HepG2 (cell line): Measurements from ENCODE around the gene HLA-F. TPM values are rescaled to one million over a fixed set of nuclear protein-coding genes. Genes with fewer than 3 reads are reported as not detected.

ENCODE experiments used
- ADNP ChIP-seq: sonication (generic); formaldehyde crosslinking; IDR thresholded peaks from 2 replicates; pipeline ENCODE4 v1.4.0; 2020; ENCODE audit warnings: missing genetic modification reagents
- CBX2 ChIP-seq, 2 experiments: fragments of 200-600 bp in 1 of 2; sonication (generic); formaldehyde crosslinking in 1 of 2; IDR thresholded peaks; 2 replicates each; pipeline versions ENCODE4 v1.7.0 to v1.8.1; 2018 to 2022; ENCODE audit warnings: low read depth in 2 of 2, low read length in 1 of 2, mild to moderate bottlenecking in 1 of 2, missing genetic modification reagents in 1 of 2
- MED8 ChIP-seq: sonication (generic); formaldehyde crosslinking; IDR thresholded peaks from 2 replicates; pipeline ENCODE4 v1.8.1; 2023; ENCODE audit warnings: mild to moderate bottlenecking, missing genetic modification reagents; ENCODE audit not compliant: insufficient replicate concordance
- PRPF4 ChIP-seq: fragments of 200-400 bp; formaldehyde crosslinking; IDR thresholded peaks from 2 replicates; pipeline ENCODE4 v1.6.1; 2016; ENCODE audit warnings: low read length, low read depth; ENCODE audit not compliant: poor library complexity, severe bottlenecking
- RCOR2 ChIP-seq: IDR thresholded peaks from 2 replicates; pipeline ENCODE4 v1.6.1; 2016; ENCODE audit warnings: missing biosample characterization, missing genetic modification reagents
- SOX6 ChIP-seq, 2 experiments: fragments of 450-650 bp in 1 of 2; sonication (generic) in 1 of 2; formaldehyde crosslinking in 1 of 2; IDR thresholded peaks; 2 replicates each; pipeline versions ENCODE4 v1.4.0 to v1.6.1; 2017 to 2020; ENCODE audit warnings: antibody characterized with exemption in 1 of 2, mild to moderate bottlenecking in 1 of 2, missing genetic modification reagents in 1 of 2
- TAF1 ChIP-seq: sonication (generic); formaldehyde crosslinking; IDR thresholded peaks from 2 replicates; pipeline ENCODE4 v1.4.0; 2020; ENCODE audit warnings: missing genetic modification reagents
- TSC22D2 ChIP-seq: sonication (generic); formaldehyde crosslinking; IDR thresholded peaks from 2 replicates; pipeline ENCODE4 v1.5.1; 2020; ENCODE audit warnings: missing genetic modification reagents, mild to moderate bottlenecking, borderline replicate concordance
- ZNF292 ChIP-seq: sonication (generic); formaldehyde crosslinking; IDR thresholded peaks from 2 replicates; pipeline ENCODE4 v1.8.1; 2022; ENCODE audit warnings: mild to moderate bottlenecking, low read depth, missing genetic modification reagents, borderline replicate concordance
- ZNF709 ChIP-seq: sonication (generic); formaldehyde crosslinking; IDR thresholded peaks from 2 replicates; pipeline ENCODE4 v1.5.0; 2020; ENCODE audit warnings: mild to moderate bottlenecking, missing genetic modification reagents
- polyA plus RNA-seq, 8 experiments: library from polyadenylated mRNA; depleted of rRNA in 3 of 8; stranded (reverse) in 7 of 8; unstranded in 1 of 8; fragments of >200 nt; fragmentation: Illumina TruSeq in 4 of 8; extraction: Trizol in 4 of 8; gene quantifications; 2 replicates each; pipeline versions ENCODE4 v1.2.1 to v1.2.3, GENCODE V29; 2011 to 2016; ENCODE audit warnings: low read depth in 4 of 8, missing spikeins in 1 of 8, mixed read lengths in 1 of 8; ENCODE audit not compliant: insufficient read depth in 1 of 8
- total RNA-seq, 5 experiments: library from RNA; depleted of rRNA; stranded (reverse); fragments of >200 nt; fragmentation: Illumina TruSeq; extraction: Trizol; gene quantifications; 2 replicates each; pipeline ENCODE4 v1.2.3, GENCODE V29; 2016; ENCODE audit warnings: low read depth in 1 of 5
- TF ChIP-seq, protein P1 (sequence below): sonication (generic); formaldehyde crosslinking; IDR thresholded peaks from 2 replicates; pipeline ENCODE4 v1.4.0; 2020; ENCODE audit warnings: missing genetic modification reagents
- TF ChIP-seq, protein P2 (sequence below): sonication (generic); formaldehyde crosslinking; IDR thresholded peaks from 2 replicates; pipeline ENCODE4 v1.5.0; 2020; ENCODE audit warnings: missing genetic modification reagents, mild to moderate bottlenecking, borderline replicate concordance
- TF ChIP-seq, protein P3 (sequence below): fragments of 450-650 bp; IDR thresholded peaks from 2 replicates; pipeline ENCODE4 v1.6.1; 2017; ENCODE audit warnings: mild to moderate bottlenecking
- TF ChIP-seq, protein P4 (sequence below): sonication (generic); formaldehyde crosslinking; IDR thresholded peaks from 2 replicates; pipeline ENCODE4 v1.5.0; 2020; ENCODE audit warnings: mild to moderate bottlenecking, missing genetic modification reagents, moderate library complexity
- TF ChIP-seq, protein P5 (sequence below), 2 experiments: fragments of 450-650 bp in 1 of 2; sonication (generic) in 1 of 2; formaldehyde crosslinking; IDR thresholded peaks; 2 replicates each; pipeline versions ENCODE4 v1.5.0 to v1.8.0; 2020 to 2022; ENCODE audit warnings: mild to moderate bottlenecking in 1 of 2, missing genetic modification reagents in 1 of 2
- TF ChIP-seq, protein P6 (sequence below): sonication (generic); formaldehyde crosslinking; IDR thresholded peaks from 2 replicates; pipeline ENCODE4 v1.8.0; 2022; ENCODE audit warnings: mild to moderate bottlenecking, missing genetic modification reagents

Gene HLA-F
- total and polyA plus RNA-seq, 2 of the 13 experiments (the other 11 are each of a cell fraction or from before 2014, with no cell fraction given), result 6.0 to 6.1 TPM

DNA sequence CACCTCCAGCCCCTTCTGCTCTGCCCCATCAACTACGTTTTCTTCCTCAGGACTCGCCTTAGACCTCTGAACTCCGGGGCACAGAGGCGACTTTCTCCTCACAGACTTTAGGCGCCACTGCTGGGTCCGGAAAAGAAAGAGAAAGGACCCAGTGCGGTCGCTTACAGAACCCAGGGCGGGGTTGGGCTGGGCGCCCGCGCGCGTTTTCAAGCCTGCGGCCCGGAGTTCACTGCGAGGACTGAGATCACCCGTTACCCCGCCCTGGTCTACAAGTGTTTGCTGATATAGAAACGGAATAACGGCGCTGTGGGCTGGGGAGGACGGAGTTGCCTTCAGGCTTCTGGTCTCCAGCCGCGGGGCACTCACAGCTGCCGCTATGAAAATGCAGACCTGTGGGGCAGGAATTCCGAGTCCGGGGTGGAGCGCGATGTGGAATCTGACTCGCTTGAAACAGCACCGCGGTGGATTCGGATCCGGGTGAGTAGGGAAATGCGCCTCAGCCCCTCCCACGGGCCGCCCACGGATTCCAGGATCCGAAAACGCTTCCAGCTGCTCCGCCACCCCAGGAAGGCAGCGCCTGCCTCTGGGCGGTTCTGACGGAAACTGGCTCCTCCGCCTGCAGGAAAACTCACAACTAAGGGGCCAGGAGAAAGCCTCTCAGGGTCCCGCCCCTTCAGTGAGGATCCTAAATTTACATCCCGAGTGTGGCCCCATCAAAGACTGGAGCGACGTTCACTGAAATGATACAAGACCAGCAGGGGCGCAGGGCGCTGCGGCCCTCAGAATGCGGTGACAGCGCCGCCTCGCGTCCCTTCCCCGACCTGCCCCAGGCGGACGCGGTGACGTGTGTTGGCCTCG lies 29.4 kb downstream of the HLA-F start (continued):
- peak; percentile 35; the same call in 1 of the 2 replicates for TF ChIP-seq RCOR2 (CRISPR knock-in tag)
- TF ChIP-seq, protein P1, sequence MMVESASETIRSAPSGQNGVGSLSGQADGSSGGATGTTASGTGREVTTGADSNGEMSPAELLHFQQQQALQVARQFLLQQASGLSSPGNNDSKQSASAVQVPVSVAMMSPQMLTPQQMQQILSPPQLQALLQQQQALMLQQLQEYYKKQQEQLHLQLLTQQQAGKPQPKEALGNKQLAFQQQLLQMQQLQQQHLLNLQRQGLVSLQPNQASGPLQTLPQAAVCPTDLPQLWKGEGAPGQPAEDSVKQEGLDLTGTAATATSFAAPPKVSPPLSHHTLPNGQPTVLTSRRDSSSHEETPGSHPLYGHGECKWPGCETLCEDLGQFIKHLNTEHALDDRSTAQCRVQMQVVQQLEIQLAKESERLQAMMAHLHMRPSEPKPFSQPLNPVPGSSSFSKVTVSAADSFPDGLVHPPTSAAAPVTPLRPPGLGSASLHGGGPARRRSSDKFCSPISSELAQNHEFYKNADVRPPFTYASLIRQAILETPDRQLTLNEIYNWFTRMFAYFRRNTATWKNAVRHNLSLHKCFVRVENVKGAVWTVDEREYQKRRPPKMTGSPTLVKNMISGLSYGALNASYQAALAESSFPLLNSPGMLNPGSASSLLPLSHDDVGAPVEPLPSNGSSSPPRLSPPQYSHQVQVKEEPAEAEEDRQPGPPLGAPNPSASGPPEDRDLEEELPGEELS, result no peak
- TF ChIP-seq, protein P2, sequence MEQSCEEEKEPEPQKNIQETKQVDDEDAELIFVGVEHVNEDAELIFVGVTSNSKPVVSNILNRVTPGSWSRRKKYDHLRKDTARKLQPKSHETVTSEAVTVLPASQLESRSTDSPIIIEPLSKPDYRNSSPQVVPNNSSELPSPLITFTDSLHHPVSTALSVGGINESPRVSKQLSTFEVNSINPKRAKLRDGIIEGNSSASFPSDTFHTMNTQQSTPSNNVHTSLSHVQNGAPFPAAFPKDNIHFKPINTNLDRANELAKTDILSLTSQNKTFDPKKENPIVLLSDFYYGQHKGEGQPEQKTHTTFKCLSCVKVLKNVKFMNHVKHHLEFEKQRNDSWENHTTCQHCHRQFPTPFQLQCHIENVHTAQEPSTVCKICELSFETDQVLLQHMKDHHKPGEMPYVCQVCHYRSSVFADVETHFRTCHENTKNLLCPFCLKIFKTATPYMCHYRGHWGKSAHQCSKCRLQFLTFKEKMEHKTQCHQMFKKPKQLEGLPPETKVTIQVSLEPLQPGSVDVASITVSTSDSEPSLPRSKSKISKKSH (CRISPR knock-in tag), result no peak
- TF ChIP-seq SOX6 (IDR thresholded peaks at IDR 0.05), result no peak
- TF ChIP-seq SOX6 (CRISPR knock-in tag; IDR thresholded peaks at IDR 0.05), result no peak
- no peak for TF ChIP-seq CBX2 (IDR thresholded peaks at IDR 0.05; ENCODE audit: low read depth, low read length)
- no peak for TF ChIP-seq CBX2 (CRISPR knock-in tag; IDR thresholded peaks at IDR 0.05; ENCODE audit: low read depth)
- no peak for TF ChIP-seq MED8 (CRISPR knock-in tag)
- TF ChIP-seq, protein P3, sequence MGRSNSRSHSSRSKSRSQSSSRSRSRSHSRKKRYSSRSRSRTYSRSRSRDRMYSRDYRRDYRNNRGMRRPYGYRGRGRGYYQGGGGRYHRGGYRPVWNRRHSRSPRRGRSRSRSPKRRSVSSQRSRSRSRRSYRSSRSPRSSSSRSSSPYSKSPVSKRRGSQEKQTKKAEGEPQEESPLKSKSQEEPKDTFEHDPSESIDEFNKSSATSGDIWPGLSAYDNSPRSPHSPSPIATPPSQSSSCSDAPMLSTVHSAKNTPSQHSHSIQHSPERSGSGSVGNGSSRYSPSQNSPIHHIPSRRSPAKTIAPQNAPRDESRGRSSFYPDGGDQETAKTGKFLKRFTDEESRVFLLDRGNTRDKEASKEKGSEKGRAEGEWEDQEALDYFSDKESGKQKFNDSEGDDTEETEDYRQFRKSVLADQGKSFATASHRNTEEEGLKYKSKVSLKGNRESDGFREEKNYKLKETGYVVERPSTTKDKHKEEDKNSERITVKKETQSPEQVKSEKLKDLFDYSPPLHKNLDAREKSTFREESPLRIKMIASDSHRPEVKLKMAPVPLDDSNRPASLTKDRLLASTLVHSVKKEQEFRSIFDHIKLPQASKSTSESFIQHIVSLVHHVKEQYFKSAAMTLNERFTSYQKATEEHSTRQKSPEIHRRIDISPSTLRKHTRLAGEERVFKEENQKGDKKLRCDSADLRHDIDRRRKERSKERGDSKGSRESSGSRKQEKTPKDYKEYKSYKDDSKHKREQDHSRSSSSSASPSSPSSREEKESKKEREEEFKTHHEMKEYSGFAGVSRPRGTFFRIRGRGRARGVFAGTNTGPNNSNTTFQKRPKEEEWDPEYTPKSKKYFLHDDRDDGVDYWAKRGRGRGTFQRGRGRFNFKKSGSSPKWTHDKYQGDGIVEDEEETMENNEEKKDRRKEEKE, result no peak
- peak; percentile 69; the same call in 1 of the 2 replicates for TF ChIP-seq TSC22D2
- TF ChIP-seq, protein P4, sequence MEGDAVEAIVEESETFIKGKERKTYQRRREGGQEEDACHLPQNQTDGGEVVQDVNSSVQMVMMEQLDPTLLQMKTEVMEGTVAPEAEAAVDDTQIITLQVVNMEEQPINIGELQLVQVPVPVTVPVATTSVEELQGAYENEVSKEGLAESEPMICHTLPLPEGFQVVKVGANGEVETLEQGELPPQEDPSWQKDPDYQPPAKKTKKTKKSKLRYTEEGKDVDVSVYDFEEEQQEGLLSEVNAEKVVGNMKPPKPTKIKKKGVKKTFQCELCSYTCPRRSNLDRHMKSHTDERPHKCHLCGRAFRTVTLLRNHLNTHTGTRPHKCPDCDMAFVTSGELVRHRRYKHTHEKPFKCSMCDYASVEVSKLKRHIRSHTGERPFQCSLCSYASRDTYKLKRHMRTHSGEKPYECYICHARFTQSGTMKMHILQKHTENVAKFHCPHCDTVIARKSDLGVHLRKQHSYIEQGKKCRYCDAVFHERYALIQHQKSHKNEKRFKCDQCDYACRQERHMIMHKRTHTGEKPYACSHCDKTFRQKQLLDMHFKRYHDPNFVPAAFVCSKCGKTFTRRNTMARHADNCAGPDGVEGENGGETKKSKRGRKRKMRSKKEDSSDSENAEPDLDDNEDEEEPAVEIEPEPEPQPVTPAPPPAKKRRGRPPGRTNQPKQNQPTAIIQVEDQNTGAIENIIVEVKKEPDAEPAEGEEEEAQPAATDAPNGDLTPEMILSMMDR (CRISPR knock-in tag), result peak; percentile 97
- TF ChIP-seq ZNF292, result no peak
- 0 out of 2 replicates have a peak, but pooled peaks have one; percentile 25 for TF ChIP-seq ADNP (CRISPR knock-in tag)
- TF ChIP-seq, protein P5, sequence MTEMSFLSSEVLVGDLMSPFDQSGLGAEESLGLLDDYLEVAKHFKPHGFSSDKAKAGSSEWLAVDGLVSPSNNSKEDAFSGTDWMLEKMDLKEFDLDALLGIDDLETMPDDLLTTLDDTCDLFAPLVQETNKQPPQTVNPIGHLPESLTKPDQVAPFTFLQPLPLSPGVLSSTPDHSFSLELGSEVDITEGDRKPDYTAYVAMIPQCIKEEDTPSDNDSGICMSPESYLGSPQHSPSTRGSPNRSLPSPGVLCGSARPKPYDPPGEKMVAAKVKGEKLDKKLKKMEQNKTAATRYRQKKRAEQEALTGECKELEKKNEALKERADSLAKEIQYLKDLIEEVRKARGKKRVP (CRISPR knock-in tag; IDR thresholded peaks at IDR 0.05), result no peak
- no peak for TF ChIP-seq ZNF709 (CRISPR knock-in tag)
- TF ChIP-seq, protein P6, sequence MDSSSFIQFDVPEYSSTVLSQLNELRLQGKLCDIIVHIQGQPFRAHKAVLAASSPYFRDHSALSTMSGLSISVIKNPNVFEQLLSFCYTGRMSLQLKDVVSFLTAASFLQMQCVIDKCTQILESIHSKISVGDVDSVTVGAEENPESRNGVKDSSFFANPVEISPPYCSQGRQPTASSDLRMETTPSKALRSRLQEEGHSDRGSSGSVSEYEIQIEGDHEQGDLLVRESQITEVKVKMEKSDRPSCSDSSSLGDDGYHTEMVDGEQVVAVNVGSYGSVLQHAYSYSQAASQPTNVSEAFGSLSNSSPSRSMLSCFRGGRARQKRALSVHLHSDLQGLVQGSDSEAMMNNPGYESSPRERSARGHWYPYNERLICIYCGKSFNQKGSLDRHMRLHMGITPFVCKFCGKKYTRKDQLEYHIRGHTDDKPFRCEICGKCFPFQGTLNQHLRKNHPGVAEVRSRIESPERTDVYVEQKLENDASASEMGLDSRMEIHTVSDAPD (CRISPR knock-in tag), result no peak
- TF ChIP-seq TAF1 (CRISPR knock-in tag), result peak; percentile 38; the same call in 1 of the 2 replicates
- no peak for TF ChIP-seq PRPF4
